Activated CD4-positive, alpha-beta T cell treated with anti-CD3 and anti-CD28 coated beads, Interleukin-2, Interleukin-4, amounts not matched to agents 100 ng/mL and 50 ng/mL, durations not matched to agents 16 hours and 8 hours (primary cell): ENCODE measurements around the gene COMT.

ENCODE experiments used
- DNase-seq: peaks from one replicate; pipeline ENCODE4 v3.0.0-alpha.2; 2020; ENCODE audit warnings: low spot score

COMT gene

GRCh38 chr22:19996694-19997384 is 55.3 kb downstream of the COMT start:
- no peak for DNase-seq

DNA sequence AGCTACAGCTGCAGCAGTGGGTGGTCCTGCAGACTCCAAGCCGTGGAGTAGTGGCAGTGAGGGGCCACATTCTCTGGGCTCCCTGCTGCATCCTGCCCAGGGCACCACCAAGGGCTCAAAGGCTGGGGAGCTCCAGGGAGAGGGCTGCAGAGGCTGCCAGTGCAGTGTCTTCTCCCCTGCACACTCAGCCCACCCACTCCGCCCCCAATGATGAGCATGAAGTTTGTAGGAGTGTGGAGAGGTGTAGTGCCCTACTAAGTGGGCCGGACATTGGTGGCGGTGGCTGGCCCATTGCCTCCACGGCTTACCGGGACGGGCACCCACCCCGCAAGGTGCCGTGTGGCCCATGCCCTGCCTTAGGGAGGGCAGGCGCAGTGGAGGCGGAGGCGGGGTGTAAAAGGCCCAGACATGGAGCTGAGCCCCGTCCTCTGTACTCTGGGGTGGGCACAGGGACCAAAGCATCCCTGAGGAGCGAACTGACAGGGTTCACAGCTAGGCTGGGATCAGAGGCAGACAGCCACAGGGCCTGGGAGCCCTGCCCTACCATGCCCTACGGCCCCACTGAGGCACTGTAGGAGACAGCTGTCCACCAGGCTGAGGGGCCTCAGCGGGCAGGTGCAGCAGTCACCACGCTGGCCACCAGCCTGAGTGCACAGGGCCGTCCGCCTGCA is 56.1 kb downstream of the COMT start:
- DNase-seq: no peak

GRCh38 chr22:19998232-19998951 is 56.8 kb downstream of the COMT start:
- no peak for DNase-seq

GRCh38 chr22:19998991-19999820 is 57.6 kb downstream of the COMT start:
- no peak for DNase-seq

GRCh38 chr22:20000246-20001081 is 58.9 kb downstream of the COMT start:
- DNase-seq: no peak

DNA sequence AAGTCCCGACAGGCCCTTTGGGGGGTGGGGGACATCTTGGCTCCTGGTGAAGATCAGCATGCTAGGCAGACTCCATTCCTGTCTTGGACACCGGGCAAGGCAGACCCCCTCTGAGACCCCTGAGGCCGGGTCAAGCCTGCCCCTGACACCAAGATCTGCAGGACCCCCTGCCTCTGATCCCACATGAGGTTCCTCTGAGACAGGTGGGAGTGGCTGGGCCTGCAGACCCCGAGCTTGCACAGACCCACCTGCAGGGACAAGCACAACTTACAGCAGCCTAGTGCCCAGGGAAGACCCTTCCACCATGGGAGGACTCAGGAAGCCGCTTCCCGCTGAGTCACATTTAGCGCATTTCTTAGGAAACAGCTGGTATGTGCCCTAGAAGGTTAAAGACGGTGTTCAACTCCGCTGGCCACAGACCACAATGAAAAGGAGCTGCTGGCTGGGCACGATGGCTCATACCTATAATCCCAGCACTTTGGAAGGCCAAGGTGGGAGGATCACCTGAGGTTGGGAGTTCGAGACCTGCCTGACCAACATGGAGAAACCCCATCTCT is 59.6 kb downstream of the COMT start:
- no peak for DNase-seq

GRCh38 chr22:20002128-20002527 is 60.6 kb downstream of the COMT start:
- DNase-seq: no peak

DNA sequence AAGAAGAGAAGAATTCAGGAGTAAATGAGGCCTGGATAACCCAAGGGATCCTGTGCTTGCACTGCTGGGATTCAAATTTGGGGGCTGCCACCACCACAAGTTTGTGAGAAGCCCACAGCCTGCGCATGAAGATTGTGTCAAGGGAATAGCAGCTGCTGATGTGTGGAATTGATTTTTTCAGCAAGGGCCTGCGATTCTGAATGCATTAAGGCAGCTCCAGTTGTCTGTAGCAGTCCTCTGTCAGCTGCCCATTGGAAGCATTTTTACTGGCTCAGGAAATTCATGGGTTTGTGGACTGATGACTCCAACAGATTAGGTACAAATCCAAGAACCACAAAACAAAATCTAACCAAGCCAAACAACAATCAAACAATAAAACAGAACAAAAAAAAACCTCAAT is 61.1 kb downstream of the COMT start:
- DNase-seq: no peak

DNA sequence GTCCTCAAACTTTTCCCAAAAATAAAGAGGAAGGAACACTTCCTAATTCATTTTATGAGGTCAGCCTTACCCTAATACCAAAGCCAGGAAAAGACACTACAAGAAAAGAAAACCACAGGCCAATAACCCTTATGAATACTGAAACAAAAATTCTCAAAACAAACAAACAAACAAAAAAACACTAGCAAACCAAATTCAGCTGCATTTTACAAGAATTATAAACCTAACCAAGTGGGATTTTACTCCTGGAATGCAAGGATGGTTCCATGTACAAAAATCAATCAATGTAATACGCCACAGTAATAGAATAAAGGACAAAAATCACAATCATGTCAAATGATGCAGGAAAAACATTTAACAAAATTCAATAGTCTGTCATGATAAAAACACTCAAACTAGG is 61.7 kb downstream of the COMT start:
- no peak for DNase-seq

- DNase-seq: no peak
Measured at GRCh38 chr22:20004464-20004863, 62.9 kb downstream of the COMT start.

DNA sequence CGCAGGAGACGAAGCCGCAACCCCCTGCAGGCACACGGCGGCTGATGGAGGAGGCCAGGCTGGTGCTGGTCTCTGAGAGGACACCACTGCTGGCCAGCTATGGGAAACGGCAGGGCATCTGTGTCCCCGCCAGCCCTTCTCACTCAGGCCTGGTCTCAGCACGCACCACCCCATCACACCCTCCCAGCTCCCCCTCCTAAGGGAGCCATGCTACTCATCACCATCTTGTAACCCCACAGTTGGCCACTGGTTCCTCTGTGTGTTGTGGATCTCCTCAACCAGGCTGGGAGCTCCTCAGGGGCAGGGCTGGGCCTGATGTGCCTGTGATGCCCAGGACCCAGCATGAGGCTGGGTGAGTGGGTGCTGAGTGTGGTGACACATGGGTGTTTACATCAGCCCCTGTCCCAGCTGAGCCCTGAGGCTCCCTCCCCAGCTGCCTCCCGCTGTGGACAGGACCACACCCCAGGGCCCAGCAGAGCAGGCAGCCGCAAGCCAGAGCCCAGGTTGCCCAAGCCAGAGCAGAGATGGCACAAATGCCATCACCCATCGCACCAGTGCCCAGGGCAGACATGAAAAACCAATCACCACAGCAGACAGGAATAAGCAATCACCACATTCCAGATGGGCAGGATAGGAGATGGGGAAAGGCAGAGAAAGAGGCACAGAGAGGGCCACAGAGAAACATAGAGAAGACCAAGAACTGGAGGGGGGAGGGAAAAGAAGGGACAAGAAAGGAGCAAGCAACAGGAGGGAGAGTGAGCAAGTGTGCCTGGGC is 66.8 kb downstream of the COMT start:
- no peak for DNase-seq

DNA sequence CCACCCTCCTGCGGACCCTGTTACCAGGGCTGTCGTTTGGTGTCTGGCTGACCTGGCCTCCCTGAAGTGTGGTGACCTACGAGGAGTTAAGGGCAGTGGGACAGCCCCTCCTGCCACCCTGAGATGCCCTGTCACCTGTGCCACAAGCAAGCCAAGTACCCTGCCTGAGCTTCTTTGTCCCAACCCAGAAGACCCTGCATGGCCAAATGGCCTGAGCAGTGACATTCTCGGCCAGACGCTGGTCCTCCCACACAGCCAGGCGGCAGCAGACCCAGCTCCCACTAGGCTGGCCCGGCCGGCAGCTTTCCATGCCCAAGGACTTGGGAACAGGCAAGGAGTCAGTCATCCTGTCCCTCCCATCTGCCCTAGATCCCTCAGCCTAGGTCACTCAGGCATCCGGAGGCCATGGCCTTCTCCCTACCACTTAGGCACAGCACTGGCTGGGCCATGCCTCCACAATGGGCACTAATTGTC is 67.5 kb downstream of the COMT start:
- DNase-seq: no peak

DNA sequence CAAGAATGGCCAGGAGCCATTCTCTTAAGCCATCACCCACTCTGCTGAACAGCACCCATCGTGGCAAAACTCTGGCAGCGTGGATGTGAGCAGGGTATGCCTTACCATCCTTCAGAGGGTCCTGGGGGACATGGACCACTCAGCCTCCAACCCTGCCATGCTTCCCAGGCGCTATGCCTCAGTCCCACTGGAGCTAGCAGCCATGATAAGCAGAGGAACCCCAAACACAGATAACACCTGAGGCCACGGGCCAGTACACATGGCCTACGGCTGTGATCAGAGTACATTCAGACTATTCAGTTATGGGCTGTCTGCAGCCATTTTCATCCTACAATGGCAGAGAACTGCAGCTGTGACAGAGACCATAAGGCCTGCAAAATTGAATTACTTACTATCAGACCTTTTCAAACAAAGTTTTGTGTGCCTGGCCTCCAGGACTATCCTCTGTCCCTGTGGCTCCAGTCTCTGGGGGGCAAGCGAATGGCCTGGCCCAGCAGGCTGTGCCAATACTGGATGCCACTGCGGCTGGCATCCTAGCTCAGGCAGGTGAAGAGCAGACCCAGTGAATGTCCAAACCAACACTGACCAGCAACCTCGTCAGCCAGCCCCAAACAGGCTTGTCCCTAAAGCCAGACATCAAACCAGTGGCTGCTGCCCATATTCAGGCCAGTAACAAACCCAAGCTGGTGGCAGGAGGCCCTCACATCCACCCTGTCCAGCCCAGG is 68.2 kb downstream of the COMT start:
- no peak for DNase-seq

DNA sequence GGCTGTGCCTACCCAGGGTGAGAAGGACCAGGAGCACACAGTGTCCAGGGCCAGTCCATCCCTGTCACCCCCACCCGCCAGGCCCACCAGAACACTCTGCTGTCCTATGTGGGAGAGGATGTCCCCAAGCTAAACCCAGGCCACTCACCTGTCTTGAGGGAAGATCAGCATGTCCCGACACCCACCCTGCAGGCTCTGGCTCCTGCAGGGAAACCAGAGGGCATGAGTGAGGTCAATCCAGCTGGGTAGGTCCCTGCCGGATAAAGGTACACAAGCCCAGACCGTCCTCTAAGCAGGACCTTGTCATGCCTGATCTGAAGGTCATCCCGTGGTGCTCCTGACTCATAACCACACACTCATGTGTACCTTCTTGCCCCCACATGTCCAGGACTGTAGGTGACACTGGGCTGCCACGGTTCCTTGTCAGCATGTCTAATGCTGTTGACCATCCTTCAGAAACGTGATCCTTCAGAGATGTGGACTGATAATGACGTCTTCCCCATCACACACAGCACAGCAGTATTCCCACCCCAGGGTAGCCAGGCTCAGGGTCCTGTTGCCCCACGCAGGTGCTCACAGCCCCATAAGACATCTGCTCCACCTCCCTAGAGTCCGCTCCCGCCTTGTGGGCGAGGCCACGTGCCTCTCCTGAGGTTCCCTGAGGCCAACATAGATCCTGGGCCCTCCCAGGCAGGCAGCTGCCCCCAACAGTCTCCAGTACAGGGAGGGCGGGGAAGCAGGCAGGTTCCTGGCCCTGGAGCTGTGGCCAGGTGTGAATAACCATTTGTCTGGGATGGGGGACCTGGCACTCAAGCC is 68.9 kb downstream of the COMT start:
- no peak for DNase-seq

GRCh38 chr22:20011123-20011992 is 69.8 kb downstream of the COMT start:
- DNase-seq: no peak

DNA sequence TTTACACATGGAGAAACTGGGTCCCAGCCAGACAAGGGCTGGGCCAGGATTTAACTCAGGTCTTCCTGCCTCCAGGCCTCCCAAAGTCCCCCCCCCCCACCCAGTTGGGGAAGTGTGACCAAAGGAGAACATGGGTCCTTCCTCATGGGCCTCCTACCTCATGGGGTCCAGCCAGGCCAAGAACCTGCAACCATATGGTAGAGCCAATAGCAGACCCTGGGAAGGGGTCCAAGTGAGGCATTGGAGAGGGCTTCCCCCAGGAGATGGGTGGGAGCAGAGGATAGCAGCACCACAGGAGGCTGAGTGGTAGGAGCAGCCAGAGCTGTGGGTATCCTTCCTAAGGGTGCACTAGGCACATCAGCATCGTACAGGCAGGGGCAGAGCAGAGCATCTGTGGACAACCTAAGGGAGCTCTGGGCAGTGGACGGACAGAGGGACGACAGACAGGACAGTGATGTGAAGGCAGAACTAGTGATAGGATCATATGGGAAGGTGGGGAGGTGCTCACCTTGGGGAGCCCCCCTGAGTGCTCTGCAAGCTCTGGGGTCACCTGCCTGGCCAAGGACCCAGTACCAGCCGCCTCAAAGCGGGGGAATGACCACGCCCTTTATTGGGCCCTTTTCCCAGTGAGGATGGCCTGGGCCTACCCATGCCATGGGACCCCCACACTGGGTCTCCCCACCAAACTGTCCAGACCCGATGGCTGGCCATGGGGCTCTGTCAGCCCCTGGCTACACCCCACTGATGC is 70.6 kb downstream of the COMT start:
- no peak for DNase-seq
